ENCODE data around the gene NPC1L1.

- TF ChIP-seq POLR2AphosphoS5 (IDR thresholded peaks at IDR 0.05; ENCODE audit: borderline replicate concordance, low read depth, low read length) (no peak), EZH2 (IDR thresholded peaks at IDR 0.05) (no peak)
Observed at GRCh38 chr7:44569959-44570358, 28.8 kb upstream of the NPC1L1 start.

Measured in SK-N-MC (cell line).